GM19452 (cell line): ENCODE data around the gene CYP2S1.

ENCODE experiments used
- ATAC-seq: cut with Tn5 transposase; IDR thresholded peaks from one replicate; pipeline ENCODE4 v1.9.1; 2021; ENCODE audit not compliant: unreplicated experiment

Gene CYP2S1

DNA sequence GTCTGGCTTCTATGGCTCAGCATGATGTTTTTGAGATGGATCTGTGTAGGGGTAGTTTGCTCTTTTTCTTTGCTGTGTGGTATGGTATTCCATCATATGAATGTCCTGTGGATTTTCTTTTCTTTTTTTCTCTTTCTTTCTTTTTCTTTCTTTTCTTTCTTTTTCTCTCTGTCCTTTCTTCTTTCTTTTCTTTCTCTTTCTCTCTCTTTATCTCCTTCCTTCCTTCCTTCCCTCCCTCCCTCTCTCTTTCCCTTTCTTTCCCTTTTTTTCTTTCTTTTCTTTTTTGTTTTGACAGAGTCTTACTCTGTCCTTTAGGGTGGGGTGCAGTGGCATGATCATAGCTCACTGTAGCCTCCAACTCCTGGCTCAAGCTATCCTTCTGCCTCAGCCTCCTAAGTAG is 62.2 kb downstream of the CYP2S1 start:
- ATAC-seq: no peak
